SK-N-SH (cell line): ENCODE results near the gene MEGF8. TPM values are rescaled to one million over a fixed set of nuclear protein-coding genes. Genes with fewer than 3 reads are reported as not detected.

Source experiments
- CTCF ChIA-PET: fragments of 300-600, 350-600 bp; formaldehyde crosslinking; extraction: SDS; loops from one replicate; lab custom pipeline; 2021; lab: Yijun Ruan, JAX
- POLR2A ChIA-PET: fragments of 350-600 bp; sonication (Branson Sonifier 250); formaldehyde crosslinking; extraction: SDS; loops from one replicate; lab custom pipeline; 2020; ENCODE audit warnings: antibody characterized with exemption, inconsistent platforms; lab: Yijun Ruan, JAX
- DNase-seq: peaks from one replicate; pipeline ENCODE4 v3.0.0; 2012
- H2AFZ ChIP-seq: fragments of 200-600 bp; sonication (generic); 2 replicates; pipeline ENCODE4 v1.8.1; 2016; ENCODE audit warnings: antibody characterized with exemption, mild to moderate bottlenecking, low read depth
- H3F3A ChIP-seq: fragments of 200-600 bp; sonication (generic); replicated peaks from 2 replicates; pipeline ENCODE3; 2016; ENCODE audit warnings: antibody characterized with exemption, mild to moderate bottlenecking; ENCODE audit not compliant: insufficient read depth
- H3K27ac ChIP-seq, 2 experiments: fragments of 200-500 bp in 1 of 2; fragments of 200-600 bp in 1 of 2; sonication (Bioruptor generic) in 1 of 2; sonication (generic), shearing (Covaris generic) in 1 of 2; 2 replicates each; pipeline versions ENCODE4 v1.5.1 to v1.6.1; 2014 to 2016; ENCODE audit warnings: low read depth in 2 of 2, inconsistent platforms in 1 of 2, low read length in 1 of 2, mild to moderate bottlenecking in 1 of 2, mixed read lengths in 1 of 2
- H3K27me3 ChIP-seq: fragments of 200-600 bp; sonication (generic), shearing (Covaris generic); 2 replicates; pipeline ENCODE4 v1.6.1; 2016; ENCODE audit warnings: mixed run types; ENCODE audit not compliant: insufficient read depth
- H3K36me3 ChIP-seq, 2 experiments: fragments of 200-500 bp in 1 of 2; fragments of 200-600 bp in 1 of 2; sonication (Bioruptor generic) in 1 of 2; sonication (generic) in 1 of 2; replicated peaks in 1 of 2; 2 replicates each; pipeline versions ENCODE3 to v1.5.1; 2014 to 2016; ENCODE audit warnings: low read length in 1 of 2, mild to moderate bottlenecking in 1 of 2; ENCODE audit not compliant: insufficient read depth in 2 of 2, control insufficient read depth in 1 of 2
- H3K4me1 ChIP-seq, 2 experiments: fragments of 200-500 bp in 1 of 2; fragments of 200-600 bp in 1 of 2; sonication (Bioruptor generic) in 1 of 2; sonication (generic), shearing (Covaris generic) in 1 of 2; 2 replicates each; pipeline versions ENCODE4 v1.5.1 to v1.6.1; 2014 to 2016; ENCODE audit warnings: low read depth in 1 of 2, low read length in 1 of 2, mixed run types in 1 of 2; ENCODE audit not compliant: insufficient read depth in 2 of 2, control insufficient read depth in 1 of 2
- H3K4me2 ChIP-seq: fragments of 200-600 bp; sonication (generic), shearing (Covaris generic); 2 replicates; pipeline ENCODE4 v1.6.1; 2017; ENCODE audit warnings: mixed run types
- H3K4me3 ChIP-seq, 2 experiments: fragments of 200-500 bp in 1 of 2; fragments of 200-600 bp in 1 of 2; sonication (Bioruptor generic) in 1 of 2; sonication (generic), shearing (Covaris generic) in 1 of 2; 2 replicates each; pipeline versions ENCODE4 v1.5.1 to v1.8.1; 2014 to 2016; ENCODE audit warnings: low read depth in 2 of 2, inconsistent platforms in 1 of 2, low read length in 1 of 2, mild to moderate bottlenecking in 1 of 2, mixed read lengths in 1 of 2, moderate library complexity in 1 of 2
- H3K79me2 ChIP-seq: fragments of 200-600 bp; sonication (generic); 2 replicates; pipeline ENCODE4 v1.8.1; 2017; ENCODE audit warnings: mild to moderate bottlenecking; ENCODE audit not compliant: insufficient read depth
- H3K9ac ChIP-seq: fragments of 200-600 bp; sonication (generic); 2 replicates; pipeline ENCODE4 v1.6.1; 2017; ENCODE audit warnings: mixed run types
- H3K9me2 ChIP-seq: fragments of 200-600 bp; sonication (generic); 2 replicates; pipeline ENCODE4 v1.6.1; 2017; ENCODE audit warnings: mixed run types
- H3K9me3 ChIP-seq: fragments of 200-600 bp; sonication (generic); 2 replicates; pipeline ENCODE4 v1.6.1; 2017; ENCODE audit warnings: mixed run types, mild to moderate bottlenecking, moderate library complexity
- H4K20me1 ChIP-seq: fragments of 200-600 bp; sonication (generic); 2 replicates; pipeline ENCODE4 v1.6.1; 2017; ENCODE audit warnings: mild to moderate bottlenecking, mixed run types; ENCODE audit not compliant: insufficient read depth
- ELF1 ChIP-seq: IDR thresholded peaks from 2 replicates; pipeline ENCODE4 v1.4.0; 2012
- EZH2phosphoT487 ChIP-seq: fragments of 200-600 bp; sonication (generic); IDR thresholded peaks from 2 replicates; pipeline ENCODE4 v1.6.1; 2017; ENCODE audit warnings: low read depth, mixed run types, mild to moderate bottlenecking, antibody characterized with exemption, moderate library complexity, borderline replicate concordance
- FOSL2 ChIP-seq: IDR thresholded peaks from 2 replicates; pipeline ENCODE4 v1.4.0; 2012; ENCODE audit warnings: low read depth, mild to moderate bottlenecking, moderate library complexity, borderline replicate concordance
- FOXJ3 ChIP-seq: sonication (generic); formaldehyde crosslinking; IDR thresholded peaks from 2 replicates; pipeline ENCODE4 v1.5.1; 2020; ENCODE audit warnings: mild to moderate bottlenecking, missing genetic modification reagents
- GATA2 ChIP-seq: sonication (generic); formaldehyde crosslinking; IDR thresholded peaks from 2 replicates; pipeline ENCODE4 v1.5.0; 2020; ENCODE audit warnings: mild to moderate bottlenecking, missing genetic modification reagents
- MXI1 ChIP-seq: IDR thresholded peaks from 2 replicates; pipeline ENCODE4 v1.6.1; 2012; ENCODE audit warnings: mild to moderate bottlenecking, low read depth, low read length, improper control_type of control experiment
- NFIC ChIP-seq: IDR thresholded peaks from 2 replicates; pipeline ENCODE4 v1.4.0; 2012; ENCODE audit warnings: borderline replicate concordance
- POLR2AphosphoS5 ChIP-seq: IDR thresholded peaks from 2 replicates; pipeline ENCODE4 v1.6.1; 2012; ENCODE audit warnings: low read depth, low read length
- RAD21 ChIP-seq: IDR thresholded peaks from 2 replicates; pipeline ENCODE4 v1.6.1; 2012; ENCODE audit warnings: mild to moderate bottlenecking, low read length
- TEAD4 ChIP-seq: IDR thresholded peaks from 2 replicates; pipeline ENCODE4 v1.4.0; 2012; ENCODE audit warnings: mild to moderate bottlenecking, borderline replicate concordance; ENCODE audit not compliant: insufficient read depth
- WGBS: methylation state at CpG from one replicate; pipeline ENCODE4 v1.1.6; 2017; ENCODE audit warnings: low lambda C conversion rate; 5-methylcytosine and 5-hydroxymethylcytosine counted together
- polyA plus RNA-seq, 3 experiments: library from polyadenylated mRNA; depleted of rRNA; stranded (reverse); fragments of >200 nt; gene quantifications; 2 replicates each; pipeline ENCODE4 v1.2.3, GENCODE V29; 2012
- TF ChIP-seq, protein P1 (sequence below): IDR thresholded peaks from 2 replicates; pipeline ENCODE4 v1.4.0; 2012; ENCODE audit warnings: low read depth
- TF ChIP-seq, protein P2 (sequence below): fragments of 150-350 bp; IDR thresholded peaks from 2 replicates; pipeline ENCODE4 v1.6.1; 2017; ENCODE audit warnings: antibody characterized with exemption, low read length, low read depth, borderline replicate concordance
- TF ChIP-seq, protein P3 (sequence below): IDR thresholded peaks from 2 replicates; pipeline ENCODE4; 2012
- TF ChIP-seq, protein P4 (sequence below): fragments of 200-600 bp; sonication (generic); IDR thresholded peaks from 2 replicates; pipeline ENCODE4 v1.6.1; 2017; ENCODE audit warnings: antibody characterized with exemption, mild to moderate bottlenecking, moderate library complexity
- TF ChIP-seq, protein P5 (sequence below): IDR thresholded peaks from 2 replicates; pipeline ENCODE4 v1.6.1; 2012; ENCODE audit warnings: mild to moderate bottlenecking, low read depth, low read length, moderate library complexity
- TF ChIP-seq, protein P6 (sequence below): IDR thresholded peaks from 2 replicates; pipeline ENCODE4 v1.4.0; 2012; ENCODE audit warnings: low read depth, borderline replicate concordance

Gene MEGF8
- polyA plus RNA-seq, 1 of the 3 experiments (the other 2 are of a cell fraction), result 19.1 TPM

DNA sequence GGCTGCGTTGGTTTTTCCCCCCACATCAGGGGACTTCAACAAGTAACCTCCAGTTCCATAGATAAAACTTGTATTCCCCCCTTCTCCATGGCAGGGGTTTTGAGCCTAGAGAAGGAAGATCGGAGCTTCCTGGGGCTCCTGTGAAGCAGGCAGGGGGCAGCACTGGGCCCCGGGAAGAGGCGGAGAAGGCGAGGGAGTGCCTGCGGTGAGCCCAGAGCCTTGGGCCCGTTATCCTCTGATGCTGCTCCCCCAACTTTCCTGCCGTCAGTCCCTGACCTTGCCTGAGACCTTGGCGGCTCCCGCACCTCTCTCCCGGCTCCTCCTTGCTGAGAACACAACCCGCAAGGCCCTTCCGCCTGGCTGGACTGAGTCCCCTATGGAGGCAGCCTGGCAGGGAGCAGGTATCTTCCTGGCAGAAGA is 99.3 kb downstream of the MEGF8 start:
- Histone ChIP-seq H3K79me2 (no peaks in the 10 kb centered on the region), H3K9ac (no peak overlapping the region), H3K9me2 (no peaks in the 10 kb centered on the region), H3K36me3 (no peaks in the 10 kb centered on the region), H4K20me1 (no peaks in the 10 kb centered on the region), H2AFZ (no peak overlapping the region), H3K27me3 (no peaks in the 10 kb centered on the region), H3K4me1 (peaks cover 0 to 21% of the 10 kb centered on the region in 2 experiments; a peak in 1 of 4 replicates), H3K27ac (no peak overlapping the region), H3K9me3 (no peaks in the 10 kb centered on the region), H3K4me3 (no peak overlapping the region), H3F3A (no peaks in the 10 kb centered on the region), H3K4me2 (no peak overlapping the region)
- 81% methylated on average over 11 of the region's 13 CpGs for WGBS
- POLR2A ChIA-PET, result no interaction called here
- CTCF ChIA-PET, result interaction anchor here (0.8 to 2.8 kb wide), 7 partner anchors 10 to 27 kb away, joined by 3 to 23 read pairs (median 4); no protein-coding TSS in a partner anchor
- peak; percentile 25 for DNase-seq
- TF ChIP-seq, protein P1, sequence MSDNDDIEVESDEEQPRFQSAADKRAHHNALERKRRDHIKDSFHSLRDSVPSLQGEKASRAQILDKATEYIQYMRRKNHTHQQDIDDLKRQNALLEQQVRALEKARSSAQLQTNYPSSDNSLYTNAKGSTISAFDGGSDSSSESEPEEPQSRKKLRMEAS, result no peak
- TF ChIP-seq, protein P2, sequence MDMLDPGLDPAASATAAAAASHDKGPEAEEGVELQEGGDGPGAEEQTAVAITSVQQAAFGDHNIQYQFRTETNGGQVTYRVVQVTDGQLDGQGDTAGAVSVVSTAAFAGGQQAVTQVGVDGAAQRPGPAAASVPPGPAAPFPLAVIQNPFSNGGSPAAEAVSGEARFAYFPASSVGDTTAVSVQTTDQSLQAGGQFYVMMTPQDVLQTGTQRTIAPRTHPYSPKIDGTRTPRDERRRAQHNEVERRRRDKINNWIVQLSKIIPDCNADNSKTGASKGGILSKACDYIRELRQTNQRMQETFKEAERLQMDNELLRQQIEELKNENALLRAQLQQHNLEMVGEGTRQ, result no peak
- TF ChIP-seq ELF1, result no peak
- TF ChIP-seq TEAD4, result no peak
- TF ChIP-seq, protein P3, sequence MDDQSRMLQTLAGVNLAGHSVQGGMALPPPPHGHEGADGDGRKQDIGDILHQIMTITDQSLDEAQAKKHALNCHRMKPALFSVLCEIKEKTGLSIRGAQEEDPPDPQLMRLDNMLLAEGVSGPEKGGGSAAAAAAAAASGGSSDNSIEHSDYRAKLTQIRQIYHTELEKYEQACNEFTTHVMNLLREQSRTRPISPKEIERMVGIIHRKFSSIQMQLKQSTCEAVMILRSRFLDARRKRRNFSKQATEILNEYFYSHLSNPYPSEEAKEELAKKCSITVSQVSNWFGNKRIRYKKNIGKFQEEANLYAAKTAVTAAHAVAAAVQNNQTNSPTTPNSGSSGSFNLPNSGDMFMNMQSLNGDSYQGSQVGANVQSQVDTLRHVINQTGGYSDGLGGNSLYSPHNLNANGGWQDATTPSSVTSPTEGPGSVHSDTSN, result no peak
- TF ChIP-seq, protein P4, sequence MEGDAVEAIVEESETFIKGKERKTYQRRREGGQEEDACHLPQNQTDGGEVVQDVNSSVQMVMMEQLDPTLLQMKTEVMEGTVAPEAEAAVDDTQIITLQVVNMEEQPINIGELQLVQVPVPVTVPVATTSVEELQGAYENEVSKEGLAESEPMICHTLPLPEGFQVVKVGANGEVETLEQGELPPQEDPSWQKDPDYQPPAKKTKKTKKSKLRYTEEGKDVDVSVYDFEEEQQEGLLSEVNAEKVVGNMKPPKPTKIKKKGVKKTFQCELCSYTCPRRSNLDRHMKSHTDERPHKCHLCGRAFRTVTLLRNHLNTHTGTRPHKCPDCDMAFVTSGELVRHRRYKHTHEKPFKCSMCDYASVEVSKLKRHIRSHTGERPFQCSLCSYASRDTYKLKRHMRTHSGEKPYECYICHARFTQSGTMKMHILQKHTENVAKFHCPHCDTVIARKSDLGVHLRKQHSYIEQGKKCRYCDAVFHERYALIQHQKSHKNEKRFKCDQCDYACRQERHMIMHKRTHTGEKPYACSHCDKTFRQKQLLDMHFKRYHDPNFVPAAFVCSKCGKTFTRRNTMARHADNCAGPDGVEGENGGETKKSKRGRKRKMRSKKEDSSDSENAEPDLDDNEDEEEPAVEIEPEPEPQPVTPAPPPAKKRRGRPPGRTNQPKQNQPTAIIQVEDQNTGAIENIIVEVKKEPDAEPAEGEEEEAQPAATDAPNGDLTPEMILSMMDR, result no peak
- no peak for TF ChIP-seq POLR2AphosphoS5
- no peak for TF ChIP-seq FOXJ3 (CRISPR knock-in tag)
- TF ChIP-seq FOSL2, result no peak

DNA sequence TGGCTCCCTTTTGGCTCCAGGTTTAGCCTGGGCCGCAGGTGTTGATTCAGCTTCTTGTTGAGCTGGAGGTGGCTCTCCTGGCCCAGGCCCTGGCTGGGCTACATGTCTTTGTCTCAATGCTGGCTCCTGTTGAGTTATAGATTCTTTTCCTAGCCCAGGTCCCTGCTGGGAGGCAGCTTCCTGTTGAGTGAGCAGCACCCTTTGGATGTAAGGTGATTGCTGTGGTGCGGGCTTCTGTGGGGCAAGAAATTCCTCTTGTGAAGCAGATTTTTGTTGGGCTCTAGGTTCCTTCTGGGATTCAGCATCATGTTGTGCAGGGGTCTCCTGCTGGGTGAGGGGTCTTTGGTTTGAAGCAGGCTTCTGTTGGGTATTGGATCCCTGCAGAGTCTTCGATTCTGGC is 101.2 kb downstream of the MEGF8 start:
- Histone ChIP-seq H3K36me3 (no peaks in the 10 kb centered on the region), H3K9me2 (no peaks in the 10 kb centered on the region), H4K20me1 (no peaks in the 10 kb centered on the region), H3K79me2 (no peaks in the 10 kb centered on the region), H3K4me2 (no peak overlapping the region), H3K27ac (no peak overlapping the region), H3K4me1 (peaks cover 0 to 18% of the 10 kb centered on the region in 2 experiments; a peak in 1 of 4 replicates), H3K9ac (no peak overlapping the region), H3K4me3 (no peak overlapping the region), H3K9me3 (no peaks in the 10 kb centered on the region), H3K27me3 (no peaks in the 10 kb centered on the region), H3F3A (no peaks in the 10 kb centered on the region), H2AFZ (no peak overlapping the region)
- POLR2A ChIA-PET, result no interaction called here
- CTCF ChIA-PET, result interaction anchor here (1.4 to 2.8 kb wide), 4 partner anchors 12 to 25 kb away, joined by 4 to 23 read pairs (median 4); no protein-coding TSS in a partner anchor
- DNase-seq, result no peak
- 81% methylated on average over 3 of the region's 3 CpGs for WGBS
- TF ChIP-seq GATA2 (CRISPR knock-in tag) (no peak), NFIC (no peak), MXI1 (no peak), EZH2phosphoT487 (no peak), TEAD4 (no peak), RAD21 (no peak)
- TF ChIP-seq, protein P5, sequence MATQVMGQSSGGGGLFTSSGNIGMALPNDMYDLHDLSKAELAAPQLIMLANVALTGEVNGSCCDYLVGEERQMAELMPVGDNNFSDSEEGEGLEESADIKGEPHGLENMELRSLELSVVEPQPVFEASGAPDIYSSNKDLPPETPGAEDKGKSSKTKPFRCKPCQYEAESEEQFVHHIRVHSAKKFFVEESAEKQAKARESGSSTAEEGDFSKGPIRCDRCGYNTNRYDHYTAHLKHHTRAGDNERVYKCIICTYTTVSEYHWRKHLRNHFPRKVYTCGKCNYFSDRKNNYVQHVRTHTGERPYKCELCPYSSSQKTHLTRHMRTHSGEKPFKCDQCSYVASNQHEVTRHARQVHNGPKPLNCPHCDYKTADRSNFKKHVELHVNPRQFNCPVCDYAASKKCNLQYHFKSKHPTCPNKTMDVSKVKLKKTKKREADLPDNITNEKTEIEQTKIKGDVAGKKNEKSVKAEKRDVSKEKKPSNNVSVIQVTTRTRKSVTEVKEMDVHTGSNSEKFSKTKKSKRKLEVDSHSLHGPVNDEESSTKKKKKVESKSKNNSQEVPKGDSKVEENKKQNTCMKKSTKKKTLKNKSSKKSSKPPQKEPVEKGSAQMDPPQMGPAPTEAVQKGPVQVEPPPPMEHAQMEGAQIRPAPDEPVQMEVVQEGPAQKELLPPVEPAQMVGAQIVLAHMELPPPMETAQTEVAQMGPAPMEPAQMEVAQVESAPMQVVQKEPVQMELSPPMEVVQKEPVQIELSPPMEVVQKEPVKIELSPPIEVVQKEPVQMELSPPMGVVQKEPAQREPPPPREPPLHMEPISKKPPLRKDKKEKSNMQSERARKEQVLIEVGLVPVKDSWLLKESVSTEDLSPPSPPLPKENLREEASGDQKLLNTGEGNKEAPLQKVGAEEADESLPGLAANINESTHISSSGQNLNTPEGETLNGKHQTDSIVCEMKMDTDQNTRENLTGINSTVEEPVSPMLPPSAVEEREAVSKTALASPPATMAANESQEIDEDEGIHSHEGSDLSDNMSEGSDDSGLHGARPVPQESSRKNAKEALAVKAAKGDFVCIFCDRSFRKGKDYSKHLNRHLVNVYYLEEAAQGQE, result no peak
- TF ChIP-seq, protein P2, result no peak
- TF ChIP-seq, protein P6, sequence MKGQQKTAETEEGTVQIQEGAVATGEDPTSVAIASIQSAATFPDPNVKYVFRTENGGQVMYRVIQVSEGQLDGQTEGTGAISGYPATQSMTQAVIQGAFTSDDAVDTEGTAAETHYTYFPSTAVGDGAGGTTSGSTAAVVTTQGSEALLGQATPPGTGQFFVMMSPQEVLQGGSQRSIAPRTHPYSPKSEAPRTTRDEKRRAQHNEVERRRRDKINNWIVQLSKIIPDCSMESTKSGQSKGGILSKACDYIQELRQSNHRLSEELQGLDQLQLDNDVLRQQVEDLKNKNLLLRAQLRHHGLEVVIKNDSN, result no peak
